Retinal pigment epithelial cell (primary cell): ENCODE results near the gene LRRC27.
A peak's percentile ranks its signal among the peaks of the same experiment; 100 is the strongest.

Experiments
- DNase-seq: peaks from one replicate; pipeline ENCODE4 v3.0.0-alpha.2; 2010; ENCODE audit warnings: low read depth
- H3K4me3 ChIP-seq: 2 replicates; pipeline ENCODE4 v1.5.1; 2011; ENCODE audit warnings: mild to moderate bottlenecking, low read length, control low read depth, moderate library complexity
- TF ChIP-seq, protein P1 (sequence below): conservative IDR thresholded peaks from 2 replicates; pipeline ENCODE4 v1.5.1; 2011; ENCODE audit warnings: low read depth, low read length, control low read depth, inconsistent platforms

The LRRC27 gene

DNA sequence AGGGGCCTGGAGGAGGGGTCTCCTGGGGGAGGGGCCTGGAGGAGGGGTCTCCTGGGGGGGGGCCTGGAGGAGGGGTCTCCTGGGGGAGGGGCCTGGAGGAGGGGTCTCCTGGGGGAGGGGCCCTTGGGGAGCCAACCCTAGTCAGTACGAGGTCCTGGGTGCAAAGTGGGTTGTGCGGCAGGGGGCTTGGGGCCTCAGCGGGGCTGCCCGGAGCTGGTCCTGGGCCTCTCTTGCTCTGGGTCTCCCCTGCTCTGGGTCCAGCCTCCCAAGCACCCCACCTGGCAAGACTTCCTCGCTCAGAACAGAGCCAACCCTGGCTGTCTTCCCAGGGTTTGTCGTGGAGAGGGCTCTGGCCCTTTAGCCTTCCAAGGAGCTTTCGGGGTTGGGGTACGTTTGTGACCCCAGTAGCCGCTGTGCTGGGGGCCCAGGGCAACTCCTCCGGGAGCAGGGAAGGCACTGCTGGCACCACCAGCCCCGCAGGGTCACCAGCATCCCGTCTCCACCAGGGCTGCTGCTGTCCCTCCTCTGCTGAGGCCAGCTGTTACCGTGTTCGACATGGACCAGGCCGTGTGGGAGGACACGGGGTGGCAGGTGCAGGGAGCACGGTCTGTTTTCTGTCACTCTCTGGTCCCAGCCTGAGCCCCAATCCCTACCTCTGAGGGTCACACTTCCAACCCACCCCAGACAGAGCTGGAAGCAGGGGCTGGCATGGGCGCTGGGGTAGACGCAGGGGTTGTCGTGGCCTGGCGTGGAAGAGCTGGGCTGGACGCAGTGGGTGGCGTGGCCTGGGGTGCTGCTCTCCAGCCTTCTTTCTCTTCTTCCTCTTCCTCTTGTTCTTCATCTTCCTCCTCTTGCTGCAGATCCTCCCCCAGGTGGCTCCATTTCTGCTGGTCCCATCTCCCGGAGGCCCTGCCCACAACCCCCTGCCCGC is 87.8 kb downstream of the LRRC27 start:
- DNase-seq = no peak
- TF ChIP-seq, protein P1, sequence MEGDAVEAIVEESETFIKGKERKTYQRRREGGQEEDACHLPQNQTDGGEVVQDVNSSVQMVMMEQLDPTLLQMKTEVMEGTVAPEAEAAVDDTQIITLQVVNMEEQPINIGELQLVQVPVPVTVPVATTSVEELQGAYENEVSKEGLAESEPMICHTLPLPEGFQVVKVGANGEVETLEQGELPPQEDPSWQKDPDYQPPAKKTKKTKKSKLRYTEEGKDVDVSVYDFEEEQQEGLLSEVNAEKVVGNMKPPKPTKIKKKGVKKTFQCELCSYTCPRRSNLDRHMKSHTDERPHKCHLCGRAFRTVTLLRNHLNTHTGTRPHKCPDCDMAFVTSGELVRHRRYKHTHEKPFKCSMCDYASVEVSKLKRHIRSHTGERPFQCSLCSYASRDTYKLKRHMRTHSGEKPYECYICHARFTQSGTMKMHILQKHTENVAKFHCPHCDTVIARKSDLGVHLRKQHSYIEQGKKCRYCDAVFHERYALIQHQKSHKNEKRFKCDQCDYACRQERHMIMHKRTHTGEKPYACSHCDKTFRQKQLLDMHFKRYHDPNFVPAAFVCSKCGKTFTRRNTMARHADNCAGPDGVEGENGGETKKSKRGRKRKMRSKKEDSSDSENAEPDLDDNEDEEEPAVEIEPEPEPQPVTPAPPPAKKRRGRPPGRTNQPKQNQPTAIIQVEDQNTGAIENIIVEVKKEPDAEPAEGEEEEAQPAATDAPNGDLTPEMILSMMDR = no peak
- no peak overlapping the region for H3K4me3 ChIP-seq

DNA sequence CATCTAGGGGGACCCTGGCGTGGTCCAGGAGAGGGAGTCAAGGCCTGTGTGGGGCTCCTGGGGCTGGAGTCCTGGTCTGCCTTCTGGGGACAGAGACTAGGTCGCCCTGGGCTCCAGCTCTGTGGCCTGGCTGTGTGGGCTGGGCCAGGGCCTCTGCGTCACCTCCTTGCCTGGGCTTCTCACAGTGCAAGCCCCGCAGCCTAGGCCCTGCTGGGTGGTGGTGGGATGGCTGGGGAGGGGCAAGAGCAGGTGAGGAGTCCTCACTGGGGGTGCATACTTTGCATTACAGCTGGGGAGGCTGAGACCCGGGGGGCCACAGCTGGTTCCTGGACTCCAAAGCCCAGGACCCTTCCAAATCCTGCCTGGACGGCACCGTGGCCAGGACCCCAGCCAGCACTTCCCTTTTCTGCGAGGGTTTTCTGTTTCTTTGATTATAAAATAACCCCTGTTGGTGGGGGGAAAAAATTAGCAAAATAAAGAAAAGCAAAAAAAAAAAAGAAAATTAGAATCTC is 88.5 kb downstream of the LRRC27 start:
- no peak overlapping the region for H3K4me3 ChIP-seq
- TF ChIP-seq, protein P1 = no peak
- DNase-seq = no peak

DNA sequence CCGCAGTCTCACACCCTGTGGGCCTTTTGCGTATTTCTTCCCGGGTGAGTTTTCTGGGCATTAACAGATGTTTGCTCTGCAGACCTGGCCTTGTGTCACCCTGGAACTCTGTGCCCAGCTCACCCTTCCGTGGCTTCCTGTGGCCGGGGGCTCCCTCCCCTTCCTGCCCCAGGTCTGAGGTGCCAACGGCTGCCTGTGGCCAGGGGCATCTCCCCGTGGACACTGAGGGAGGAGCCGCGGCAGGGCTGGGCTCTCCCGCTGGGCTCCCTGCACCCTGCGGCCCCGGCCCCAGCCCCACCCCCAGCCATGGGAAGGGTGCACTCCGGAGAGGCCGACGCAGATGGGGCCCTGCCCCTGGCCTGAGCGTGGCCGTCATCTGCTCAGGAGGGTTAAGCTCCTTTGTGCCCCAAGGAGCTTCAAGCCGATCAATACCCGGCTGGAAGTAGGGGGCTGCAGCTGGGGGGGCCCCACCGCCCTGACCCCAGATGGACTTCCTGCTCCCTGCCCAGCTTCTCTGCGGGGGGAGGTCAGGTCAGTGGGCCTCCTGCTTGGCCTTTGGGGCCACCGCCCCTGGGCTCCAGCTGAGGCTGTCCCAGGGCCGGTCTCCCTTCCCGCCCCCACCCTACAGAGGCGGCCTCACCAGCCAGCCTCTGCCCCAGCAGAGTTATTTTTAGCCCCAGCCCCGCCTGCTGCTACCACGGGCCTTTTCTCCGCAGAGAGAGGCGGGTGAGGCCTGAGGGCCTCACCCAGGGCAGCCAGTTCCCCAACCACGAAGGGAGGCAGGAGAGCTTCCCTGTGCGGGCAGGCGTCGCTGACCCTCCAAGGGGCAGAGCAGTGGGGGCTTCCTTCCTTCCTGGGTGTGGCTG is 89.2 kb downstream of the LRRC27 start:
- H3K4me3 ChIP-seq = no peak overlapping the region
- TF ChIP-seq, protein P1 = no peak
- peak; percentile 33 for DNase-seq

DNA sequence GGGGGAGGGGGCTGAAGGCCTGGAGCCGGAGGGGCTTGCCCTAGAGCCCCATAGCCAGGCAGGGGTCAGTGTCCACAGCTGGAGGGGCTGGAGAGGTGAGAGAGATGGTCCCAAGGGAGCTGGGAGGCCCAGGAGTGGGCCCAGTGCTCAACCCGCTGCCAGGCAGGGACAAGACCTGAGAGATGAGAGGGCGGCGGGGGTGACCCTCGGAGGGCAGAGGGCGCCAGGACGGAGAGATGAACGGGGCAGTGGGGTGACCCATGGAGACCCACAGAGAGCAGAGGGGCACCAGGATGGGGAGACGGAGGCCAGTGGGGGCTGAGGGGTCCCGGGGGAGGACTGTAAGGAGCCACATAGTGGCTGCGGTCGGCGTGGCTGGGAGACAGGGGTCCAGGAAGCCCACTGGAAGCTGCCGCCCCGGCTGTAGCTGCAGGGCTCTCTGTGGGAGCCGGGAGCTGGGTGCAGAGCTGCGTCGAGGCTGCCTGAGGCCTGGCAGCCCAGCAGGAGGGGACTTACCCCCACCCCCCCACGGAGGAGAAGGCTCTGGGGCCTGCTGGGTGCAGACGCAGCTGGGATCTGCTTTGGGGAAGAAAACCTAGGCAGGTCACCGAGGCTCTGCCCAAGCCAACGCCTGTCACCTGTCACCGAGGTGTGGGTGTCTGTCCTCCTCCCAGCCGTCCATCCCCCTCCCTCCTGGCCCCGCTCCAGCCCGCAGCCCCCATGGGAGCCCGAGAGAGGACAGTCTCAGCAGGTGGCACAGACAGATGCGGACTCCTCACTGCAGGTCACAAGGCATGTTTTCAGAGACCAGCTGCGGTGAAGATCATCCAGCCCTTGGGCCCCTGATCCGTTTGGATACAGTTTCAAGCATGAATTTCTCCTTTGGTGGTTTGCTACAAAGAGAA is 90.1 kb downstream of the LRRC27 start:
- DNase-seq = no peak
- TF ChIP-seq, protein P1 = no peak
- no peak overlapping the region for H3K4me3 ChIP-seq

DNA sequence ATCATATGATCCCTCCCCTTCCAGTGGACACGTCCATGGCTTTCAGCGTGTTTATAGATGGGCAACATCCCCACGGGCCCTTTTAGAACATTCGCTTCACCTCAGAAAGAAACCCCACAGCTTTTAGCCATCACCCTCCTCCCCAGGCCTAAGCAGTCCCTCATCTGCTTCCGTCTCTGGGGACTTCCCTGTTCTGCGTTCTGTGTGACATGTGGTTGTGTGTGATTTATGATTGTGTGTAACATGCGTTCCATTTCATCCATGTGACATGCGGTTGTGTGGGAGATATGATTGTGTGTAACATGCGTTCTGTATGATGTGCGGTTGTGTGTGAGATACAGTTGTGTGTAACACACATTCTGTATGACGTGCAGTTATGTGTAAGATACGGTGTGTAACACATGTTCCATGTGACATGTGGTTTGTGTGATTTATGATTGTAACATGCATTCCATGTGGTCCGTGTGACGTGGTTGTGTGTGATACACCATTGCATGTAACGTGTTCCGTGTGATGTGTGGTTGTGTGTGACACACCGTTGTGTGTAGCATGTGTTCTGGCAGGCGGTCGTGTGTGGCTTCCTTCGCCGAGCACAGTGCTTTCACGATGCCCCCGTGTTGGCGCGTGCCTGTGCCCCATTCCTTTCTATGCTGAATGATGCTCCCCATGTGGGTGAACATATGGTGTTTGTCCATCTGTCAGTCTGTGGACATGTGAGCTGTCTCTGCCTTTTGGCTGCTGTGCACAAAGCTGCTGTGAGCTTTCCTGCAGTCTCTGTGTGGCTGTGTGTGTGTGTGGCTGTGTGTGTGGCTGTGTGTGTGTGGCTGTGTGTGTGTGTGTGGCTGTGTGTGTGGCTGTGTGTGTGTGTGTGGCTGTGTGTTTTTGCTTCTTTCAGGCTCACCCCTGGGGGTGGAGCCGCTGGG is 91.2 kb downstream of the LRRC27 start:
- no peak for DNase-seq
- TF ChIP-seq, protein P1 = no peak
- no peak overlapping the region for H3K4me3 ChIP-seq
